Effector CD4-positive, alpha-beta T cell (primary cell): ENCODE measurements around the gene TXNL4B.
"Not testable (repeated sequence)": the region's sequence is repeated elsewhere in the genome, so short reads cannot be mapped to it uniquely, and the experiment has no call there.

Source experiments
- DNase-seq: peaks from one replicate; pipeline ENCODE4 v3.0.0-alpha.2; 2020

TXNL4B gene

DNA sequence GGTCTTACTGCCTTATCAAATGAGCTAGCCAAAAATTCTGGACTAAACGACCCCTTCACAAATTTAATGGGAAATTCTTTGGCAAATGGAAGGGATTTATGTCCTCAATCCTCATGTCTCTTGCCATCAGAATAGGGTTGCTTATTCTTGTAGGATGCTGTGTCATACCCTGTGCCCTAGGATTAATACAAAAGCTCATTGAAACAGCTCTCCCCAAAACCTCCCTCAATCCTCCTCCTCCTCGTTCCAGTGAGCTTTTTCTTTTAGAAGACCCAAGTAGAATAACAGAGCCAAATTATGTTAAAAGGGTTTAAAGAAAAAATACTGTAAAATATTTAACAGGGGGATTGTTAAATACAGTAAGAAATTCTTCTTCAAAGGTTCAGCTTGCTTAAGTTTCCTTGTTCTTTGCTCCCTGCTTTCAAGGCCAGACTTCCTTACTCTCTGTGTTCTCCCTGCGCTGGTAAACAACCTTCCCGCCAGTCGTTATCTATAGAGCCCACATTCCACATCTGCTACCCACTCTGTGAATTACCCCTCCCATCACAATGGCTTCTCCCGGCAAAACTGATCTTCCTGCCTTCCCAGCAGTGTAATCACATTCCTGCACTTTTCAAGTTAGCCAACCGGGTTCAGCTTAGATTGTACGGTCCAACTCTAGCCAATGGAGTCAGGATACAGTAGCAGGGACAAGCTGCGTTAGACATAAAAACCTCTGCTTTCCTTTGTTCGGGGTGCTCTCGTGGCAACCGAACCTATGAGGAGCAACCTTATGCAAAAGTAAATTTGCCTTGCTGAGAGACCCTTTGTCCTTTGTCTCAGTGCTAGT is 20.7 kb downstream of the TXNL4B start:
- DNase-seq: no peak

- DNase-seq: no peak
These were observed 24.5 kb downstream of the TXNL4B start for GRCh38 chr16:72068930-72069329.

DNA sequence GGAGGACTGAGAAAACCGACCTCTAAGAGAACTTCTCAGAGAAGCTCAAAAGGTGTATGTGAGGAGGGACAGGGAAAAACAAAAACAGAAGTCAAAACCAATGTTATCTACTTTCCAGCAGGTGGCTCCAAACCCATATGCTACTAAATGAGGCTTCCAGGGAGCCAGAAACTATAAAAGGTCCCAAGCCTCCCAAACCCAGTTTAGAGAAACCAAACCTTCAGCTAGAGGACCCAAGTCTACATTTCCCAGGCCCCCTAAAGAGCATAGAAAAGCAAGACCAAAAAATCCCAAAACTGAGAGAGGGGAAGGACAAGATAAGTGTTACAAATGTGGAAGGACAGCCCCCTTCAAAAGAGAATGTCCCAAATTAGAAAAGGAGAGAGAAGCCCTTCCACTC is 26.7 kb downstream of the TXNL4B start:
- no peak for DNase-seq

GRCh38 chr16:72064361-72064894 is 29.0 kb downstream of the TXNL4B start:
- DNase-seq: no peak

GRCh38 chr16:72061564-72061963 is 31.9 kb downstream of the TXNL4B start:
- no peak for DNase-seq

- DNase-seq: no peak
These were observed 33.0 kb downstream of the TXNL4B start for GRCh38 chr16:72060405-72060804.

GRCh38 chr16:72059060-72059459 is 34.4 kb downstream of the TXNL4B start:
- not testable (repeated sequence) for DNase-seq

- not testable (repeated sequence) for DNase-seq
These were observed 36.1 kb downstream of the TXNL4B start for GRCh38 chr16:72057313-72057712.

- no peak for DNase-seq
These were observed 37.5 kb downstream of the TXNL4B start for GRCh38 chr16:72055911-72056310.

- DNase-seq: not testable (repeated sequence)
These were observed 39.1 kb downstream of the TXNL4B start, which contains the start of gene HP for GRCh38 chr16:72054254-72054847. Gene HP (plus strand): TSS chr16:72054505. CDS start chr16:72054653, 148 bp downstream.

GRCh38 chr16:72051818-72052217 is 41.6 kb downstream of the TXNL4B start:
- no peak for DNase-seq

- no peak for DNase-seq
These were observed 42.5 kb downstream of the TXNL4B start for GRCh38 chr16:72050769-72051464.

DNA sequence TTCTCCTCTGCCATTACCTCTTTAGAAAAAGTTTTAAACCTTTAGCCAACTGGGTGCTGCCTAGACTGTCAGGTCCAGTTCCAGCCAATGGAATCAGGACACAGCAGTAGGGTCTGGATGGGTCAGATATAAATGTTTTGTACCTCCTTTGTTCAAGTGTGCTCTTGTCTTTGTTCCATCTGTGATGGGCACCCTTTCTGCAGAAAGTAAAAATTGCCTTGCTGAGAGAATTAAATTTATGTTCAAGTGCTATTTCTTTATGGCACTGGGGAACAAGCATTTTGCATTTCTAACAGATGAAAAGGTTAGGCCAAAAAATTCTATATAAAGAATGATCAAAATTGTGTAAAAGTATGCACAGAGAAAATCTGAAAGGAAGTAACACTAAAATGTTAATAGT is 44.3 kb downstream of the TXNL4B start:
- no peak for DNase-seq

- no peak for DNase-seq
These were observed 48.5 kb downstream of the TXNL4B start for GRCh38 chr16:72044825-72045359.

DNA sequence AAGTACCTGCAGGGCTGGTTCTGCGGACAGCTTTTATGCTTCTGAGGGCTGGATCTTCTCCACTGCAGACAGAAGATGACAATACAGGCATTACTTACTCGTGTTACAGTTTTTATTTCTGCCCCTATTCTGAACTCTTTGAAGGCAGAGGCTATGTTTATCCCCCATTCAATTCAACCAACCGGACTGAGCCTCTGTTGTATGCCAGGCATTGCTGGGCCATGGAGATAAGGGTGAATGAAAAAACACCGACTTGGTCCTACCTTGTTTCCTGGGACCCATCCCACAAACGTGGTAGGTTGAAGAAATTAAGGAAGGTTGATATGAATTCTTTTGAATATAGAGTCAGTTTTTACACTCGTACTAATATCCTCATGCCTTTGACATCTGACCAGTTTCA is 49.1 kb downstream of the TXNL4B start:
- no peak for DNase-seq

GRCh38 chr16:72043539-72043938 is 49.9 kb downstream of the TXNL4B start:
- no peak for DNase-seq

DNA sequence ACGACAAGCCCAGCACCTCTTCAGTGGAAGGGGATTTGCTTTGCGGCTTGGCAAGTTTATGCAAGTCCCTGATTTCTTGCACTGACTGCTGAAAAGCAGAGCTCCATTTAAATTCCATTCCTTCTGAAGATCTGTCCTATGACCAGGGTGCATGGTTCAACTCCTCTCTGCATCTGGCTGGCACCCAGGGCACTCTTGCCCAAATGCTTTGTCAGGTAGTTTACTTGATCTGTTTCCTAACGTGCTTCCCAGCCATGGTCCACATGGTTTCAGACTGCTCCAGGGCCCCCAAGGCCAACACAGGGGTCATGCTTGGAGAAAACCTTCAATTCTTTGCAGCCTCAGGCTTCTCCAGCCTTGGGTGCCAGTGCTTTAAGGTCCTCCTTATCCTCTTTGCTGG is 50.4 kb downstream of the TXNL4B start:
- no peak for DNase-seq

DNA sequence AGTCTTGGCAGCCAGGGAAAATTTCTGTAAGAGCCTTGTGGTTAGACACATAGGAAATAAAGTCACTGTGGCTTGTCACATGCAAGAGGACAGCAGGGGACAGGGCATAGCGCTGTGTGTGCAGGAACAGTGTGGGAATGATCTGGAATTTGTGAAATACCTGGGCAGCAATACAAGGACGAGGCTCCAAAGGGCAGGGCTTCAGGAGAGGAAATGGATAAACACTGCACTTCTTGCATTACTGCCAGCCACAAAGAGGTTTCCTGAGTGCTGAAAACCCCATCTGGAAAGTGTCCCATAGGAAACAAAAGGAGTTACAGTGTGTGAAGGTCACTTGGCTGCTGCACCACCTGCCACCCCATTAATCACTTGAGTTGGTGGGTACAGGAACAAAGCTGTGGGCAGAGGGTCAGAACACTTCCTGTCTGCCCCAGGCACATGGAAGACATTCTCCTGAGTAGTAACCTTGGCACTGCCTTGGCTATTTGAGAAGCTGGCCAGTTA is 51.2 kb downstream of the TXNL4B start:
- DNase-seq: no peak

DNA sequence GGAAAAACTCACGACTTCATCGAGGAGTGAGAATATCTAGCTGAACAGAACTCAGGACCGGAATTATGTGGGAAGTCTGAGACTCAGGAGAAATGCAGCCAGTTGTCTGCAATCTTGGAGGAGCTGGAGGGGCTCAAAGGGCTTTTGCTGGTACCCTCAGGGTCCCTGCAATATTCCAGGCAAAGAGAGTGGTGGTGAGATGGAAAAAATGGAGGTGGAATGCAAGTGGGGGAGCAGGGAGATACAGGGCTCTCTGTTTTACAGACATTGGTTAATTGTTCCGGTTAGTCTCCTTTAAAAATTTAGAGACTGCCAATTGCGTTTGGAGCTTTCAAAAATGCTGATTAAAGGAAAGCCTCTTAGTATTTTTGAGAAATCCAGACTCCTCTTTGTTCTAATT is 57.3 kb downstream of the TXNL4B start:
- DNase-seq: no peak
